Activated naive CD4-positive, alpha-beta T cell treated with anti-CD3 and anti-CD28 coated beads, Interleukin-2, amount 50 U/mL, for 24 hours (primary cell): ENCODE data around the gene EPB41.
"Not testable (repeated sequence)": the region's sequence is repeated elsewhere in the genome, so short reads cannot be mapped to it uniquely, and the experiment has no call there.

ENCODE experiments used
- H3K27ac Mint-ChIP-seq: one replicate; pipeline ENCODE4 v1.8.0; 2021; ENCODE audit warnings: mild to moderate bottlenecking, mixed read lengths
- H3K27me3 Mint-ChIP-seq: one replicate; pipeline ENCODE4 v1.8.0; 2021; ENCODE audit warnings: mixed read lengths
- H3K36me3 Mint-ChIP-seq: one replicate; pipeline ENCODE4 v1.8.0; 2021; ENCODE audit warnings: mixed read lengths
- H3K4me1 Mint-ChIP-seq: one replicate; pipeline ENCODE4 v1.8.0; 2021; ENCODE audit warnings: mixed read lengths
- H3K4me3 Mint-ChIP-seq: one replicate; pipeline ENCODE4 v1.8.0; 2021; ENCODE audit warnings: mild to moderate bottlenecking, mixed read lengths
- H3K9me3 Mint-ChIP-seq: one replicate; pipeline ENCODE4 v1.8.0; 2021; ENCODE audit warnings: mixed read lengths

The EPB41 gene

GRCh38 chr1:29126198-29126597 is 211.8 kb downstream of the EPB41 start:
- Mint-ChIP-seq H3K4me1 (no peaks in the 10 kb centered on the region), H3K27me3 (peaks cover 10% of the 10 kb centered on the region), H3K27ac (peak overlapping the region; percentile 68), H3K4me3 (peak overlapping the region; percentile 86), H3K36me3 (peaks cover 1% of the 10 kb centered on the region), H3K9me3 (no peaks in the 10 kb centered on the region)

- Mint-ChIP-seq H3K9me3 (no peaks in the 10 kb centered on the region), H3K36me3 (peaks cover 1% of the 10 kb centered on the region), H3K4me3 (no peak overlapping the region), H3K27ac (no peak overlapping the region), H3K4me1 (peaks cover 3% of the 10 kb centered on the region), H3K27me3 (peaks cover 9% of the 10 kb centered on the region)
Observed at GRCh38 chr1:29128739-29129138, 214.4 kb downstream of the EPB41 start.

GRCh38 chr1:29129916-29130315 is 215.5 kb downstream of the EPB41 start:
- H3K9me3 Mint-ChIP-seq: no peaks in the 10 kb centered on the region
- no peak overlapping the region for H3K27ac Mint-ChIP-seq
- H3K27me3 Mint-ChIP-seq: peaks cover 11% of the 10 kb centered on the region
- H3K4me1 Mint-ChIP-seq: peaks cover 3% of the 10 kb centered on the region
- peaks cover 1% of the 10 kb centered on the region for H3K36me3 Mint-ChIP-seq
- no peak overlapping the region for H3K4me3 Mint-ChIP-seq

- not testable (repeated sequence) for H3K9me3 Mint-ChIP-seq, H3K4me3 Mint-ChIP-seq
Observed at GRCh38 chr1:29131056-29131455, 216.7 kb downstream of the EPB41 start.

GRCh38 chr1:29133861-29134694 is 219.7 kb downstream of the EPB41 start:
- Mint-ChIP-seq H3K27me3 (peaks cover 4% of the 10 kb centered on the region), H3K27ac (no peak overlapping the region), H3K36me3 (no peaks in the 10 kb centered on the region), H3K4me1 (peaks cover 3% of the 10 kb centered on the region), H3K4me3 (no peak overlapping the region), H3K9me3 (no peaks in the 10 kb centered on the region)

More at GRCh38 chr1:29131056-29131455, 216.7 kb downstream of the EPB41 start:
- not testable (repeated sequence) for H3K27ac Mint-ChIP-seq, H3K27me3 Mint-ChIP-seq, H3K4me1 Mint-ChIP-seq, H3K36me3 Mint-ChIP-seq

- H3K27ac Mint-ChIP-seq: no peak overlapping the region
- H3K4me1 Mint-ChIP-seq: peaks cover 3% of the 10 kb centered on the region
- H3K36me3 Mint-ChIP-seq: no peaks in the 10 kb centered on the region
- H3K4me3 Mint-ChIP-seq: no peak overlapping the region
- no peaks in the 10 kb centered on the region for H3K9me3 Mint-ChIP-seq
- peaks cover 4% of the 10 kb centered on the region for H3K27me3 Mint-ChIP-seq
Observed at GRCh38 chr1:29134695-29135028, 220.3 kb downstream of the EPB41 start.

DNA sequence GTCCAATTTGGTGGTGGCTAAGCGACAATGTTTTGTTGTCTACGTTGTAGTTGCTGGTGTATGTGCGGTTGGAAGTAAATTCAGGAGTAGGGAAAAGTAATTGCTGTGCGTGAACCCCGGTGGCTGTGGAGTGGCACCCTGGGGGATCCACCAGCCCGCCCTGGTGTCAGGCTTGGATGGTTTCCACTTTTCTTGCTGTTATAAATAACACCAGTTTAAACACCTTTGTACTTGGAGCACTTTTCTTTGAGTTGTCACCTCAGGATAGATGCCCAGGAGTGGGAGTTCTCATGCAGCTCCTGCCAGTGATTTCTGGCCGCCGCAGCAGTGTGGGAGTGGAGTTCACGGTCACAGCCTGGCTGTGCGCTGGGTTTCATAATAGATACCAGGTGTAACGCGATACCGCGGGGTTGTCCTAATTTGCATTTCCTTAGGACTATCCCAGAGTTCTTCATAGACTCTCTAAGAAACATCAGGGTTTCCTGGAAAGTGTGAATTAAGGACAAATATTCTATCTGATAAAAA is 222.1 kb downstream of the EPB41 start:
- no peaks in the 10 kb centered on the region for H3K36me3 Mint-ChIP-seq
- H3K27ac Mint-ChIP-seq: no peak overlapping the region
- H3K4me1 Mint-ChIP-seq: peaks cover 3% of the 10 kb centered on the region
- no peaks in the 10 kb centered on the region for H3K9me3 Mint-ChIP-seq
- no peak overlapping the region for H3K4me3 Mint-ChIP-seq
- H3K27me3 Mint-ChIP-seq: peaks cover 4% of the 10 kb centered on the region

DNA sequence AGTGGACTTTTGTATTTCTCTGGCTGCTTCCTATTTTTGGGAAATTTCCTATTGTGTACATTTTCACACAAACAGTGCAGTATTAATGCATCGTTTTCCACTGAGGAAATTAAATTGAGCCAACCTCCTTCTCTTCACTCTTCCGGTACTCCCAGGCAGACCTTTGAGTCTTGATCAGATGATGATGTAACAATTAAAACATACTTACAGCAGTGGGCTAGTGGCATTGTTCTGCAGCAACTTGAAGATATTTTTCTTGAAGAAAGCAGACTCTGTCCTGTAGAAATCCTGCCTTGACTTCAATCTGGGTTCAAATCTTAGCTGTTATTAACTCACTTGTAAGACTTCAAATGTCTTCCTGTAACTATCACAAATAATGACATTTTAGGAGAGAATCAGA is 228.3 kb downstream of the EPB41 start:
- Mint-ChIP-seq H3K27me3 (no peaks in the 10 kb centered on the region), H3K27ac (no peak overlapping the region), H3K4me3 (no peak overlapping the region), H3K9me3 (no peaks in the 10 kb centered on the region), H3K4me1 (no peaks in the 10 kb centered on the region), H3K36me3 (peaks cover 19% of the 10 kb centered on the region)

DNA sequence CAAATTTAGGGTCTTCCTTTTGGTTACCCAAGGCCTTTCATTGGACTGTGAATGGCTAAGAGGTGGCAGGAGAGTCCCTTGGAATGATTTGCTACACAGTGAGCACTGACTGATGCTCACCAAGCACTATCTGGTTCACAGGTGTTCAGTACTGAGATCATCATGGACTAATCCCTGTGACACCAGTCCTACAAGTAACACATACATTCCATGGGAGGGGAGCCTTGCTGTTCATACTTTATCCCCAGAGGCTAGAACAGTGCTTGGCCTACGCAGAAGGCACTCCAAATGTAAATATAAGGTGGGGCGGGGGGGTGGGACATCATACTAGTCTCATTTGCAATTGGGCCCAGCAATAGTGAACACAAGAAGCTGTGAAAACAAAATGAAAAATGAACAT is 229.8 kb downstream of the EPB41 start:
- Mint-ChIP-seq H3K4me1 (no peaks in the 10 kb centered on the region), H3K27ac (no peak overlapping the region), H3K27me3 (no peaks in the 10 kb centered on the region), H3K4me3 (no peak overlapping the region), H3K9me3 (no peaks in the 10 kb centered on the region), H3K36me3 (peaks cover 31% of the 10 kb centered on the region)

- peak overlapping the region; percentile 44 for H3K27ac Mint-ChIP-seq
- no peak overlapping the region for H3K4me3 Mint-ChIP-seq
- H3K36me3 Mint-ChIP-seq: peaks cover 34% of the 10 kb centered on the region
- no peaks in the 10 kb centered on the region for H3K27me3 Mint-ChIP-seq
- H3K4me1 Mint-ChIP-seq: no peaks in the 10 kb centered on the region
- H3K9me3 Mint-ChIP-seq: no peaks in the 10 kb centered on the region
Observed at GRCh38 chr1:29145739-29146437, 231.5 kb downstream of the EPB41 start.

- Mint-ChIP-seq H3K9me3 (no peaks in the 10 kb centered on the region), H3K27me3 (no peaks in the 10 kb centered on the region), H3K27ac (peak overlapping the region; percentile 66), H3K4me1 (no peaks in the 10 kb centered on the region), H3K36me3 (peaks cover 36% of the 10 kb centered on the region), H3K4me3 (no peak overlapping the region)
Observed at GRCh38 chr1:29148656-29149491, 234.5 kb downstream of the EPB41 start.

DNA sequence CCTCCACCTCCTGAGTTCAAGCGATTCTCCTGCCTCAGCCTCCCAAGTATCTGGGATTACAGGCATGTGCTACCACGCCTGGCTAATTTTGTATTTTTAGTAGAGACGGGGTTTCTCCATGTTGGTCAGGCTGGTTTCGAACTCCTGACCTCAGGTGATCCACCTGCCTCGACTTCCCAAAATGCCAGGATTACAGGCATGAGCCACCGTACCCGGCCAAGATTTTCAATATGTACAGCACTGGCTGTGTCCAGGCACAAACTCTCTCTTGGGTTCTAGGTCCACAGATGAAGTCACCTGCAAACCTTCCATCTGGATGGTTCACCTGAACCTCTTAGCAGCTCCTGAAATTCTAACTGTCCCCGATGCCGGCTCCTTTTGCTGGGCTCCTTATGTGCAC is 236.0 kb downstream of the EPB41 start:
- H3K27ac Mint-ChIP-seq, H3K9me3 Mint-ChIP-seq, H3K4me3 Mint-ChIP-seq, H3K27me3 Mint-ChIP-seq, H3K4me1 Mint-ChIP-seq: not testable (repeated sequence)
- H3K36me3 Mint-ChIP-seq: peaks cover 37% of the 10 kb centered on the region

GRCh38 chr1:29152046-29152805 is 237.9 kb downstream of the EPB41 start:
- H3K27me3 Mint-ChIP-seq: no peaks in the 10 kb centered on the region

DNA sequence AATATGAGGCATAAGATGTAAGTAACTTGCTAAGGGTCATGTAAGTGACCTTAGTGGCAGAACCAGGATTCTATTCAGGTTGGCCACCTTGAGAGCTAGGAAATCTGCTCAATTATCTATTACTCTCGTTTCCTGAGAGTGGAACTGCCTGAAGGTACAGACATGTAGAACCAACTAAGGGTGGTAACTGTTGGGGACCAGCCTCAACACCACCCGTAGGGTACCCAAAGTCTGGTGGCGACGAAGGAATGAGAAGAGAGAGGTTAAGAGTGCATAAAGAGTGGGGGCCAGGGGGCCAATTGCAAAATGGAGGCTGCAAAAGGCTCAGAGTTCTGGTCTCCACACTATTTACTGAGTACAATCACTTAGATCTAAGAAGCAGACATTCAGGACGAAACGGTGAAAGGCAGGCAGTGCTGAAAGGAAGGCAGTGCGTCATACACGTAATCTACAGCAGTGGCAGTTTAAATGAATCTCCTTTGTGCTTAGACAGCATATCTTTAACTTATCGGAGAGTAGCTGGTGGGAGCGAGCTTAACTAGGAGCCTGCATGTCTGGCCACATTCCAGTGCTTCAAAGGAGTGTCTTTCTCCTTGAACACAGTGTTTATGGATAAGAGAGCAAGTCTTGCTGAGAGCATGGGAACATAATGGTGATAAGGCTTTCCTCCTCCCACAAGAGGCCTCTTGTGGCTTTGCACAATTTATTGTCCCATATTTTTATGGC is 242.3 kb downstream of the EPB41 start:
- Mint-ChIP-seq H3K27me3 (no peaks in the 10 kb centered on the region), H3K36me3 (peaks cover 11% of the 10 kb centered on the region), H3K4me1 (no peaks in the 10 kb centered on the region), H3K9me3 (no peaks in the 10 kb centered on the region), H3K27ac (no peak overlapping the region), H3K4me3 (no peak overlapping the region)

More at GRCh38 chr1:29152046-29152805, 237.9 kb downstream of the EPB41 start:
- Mint-ChIP-seq H3K9me3 (no peaks in the 10 kb centered on the region), H3K4me1 (no peaks in the 10 kb centered on the region), H3K27ac (no peak overlapping the region), H3K4me3 (no peak overlapping the region), H3K36me3 (peaks cover 30% of the 10 kb centered on the region)
